ENCODE data around the gene RRP8. TPM values are rescaled to one million over a fixed set of nuclear protein-coding genes. Genes with fewer than 3 reads are reported as not detected.

Gene RRP8
- total and polyA plus RNA-seq, 10 donors: 17.0 to 28.4 (median 23.6) TPM

DNA sequence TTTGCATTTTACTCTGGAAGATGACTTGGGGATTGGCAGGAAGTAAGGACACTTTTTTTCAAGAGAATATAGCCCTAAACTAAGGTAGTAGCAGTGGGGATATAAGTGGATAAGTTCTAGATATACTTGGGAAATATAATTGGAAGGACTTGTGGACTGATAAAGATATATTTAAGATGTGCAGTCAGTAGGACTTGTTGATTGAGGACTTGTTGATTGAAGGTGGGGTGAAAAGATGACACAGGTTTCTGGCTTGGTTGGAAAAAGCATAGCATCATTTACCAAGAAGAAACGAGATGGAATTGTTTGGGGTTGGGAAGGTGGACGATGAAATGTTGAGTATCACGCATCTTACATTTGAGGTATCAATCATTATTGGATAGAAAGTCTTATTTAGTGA is 10.1 kb upstream of the RRP8 start:
- H3K27ac ChIP-seq: peak overlapping the region; percentile 92 to 100 (median 98)
- H3K36me3 ChIP-seq: peaks cover 9 to 69% (median 55%) of the 10 kb centered on the region in 6 donors
- H3K4me1 ChIP-seq: peaks cover 35 to 94% (median 66%) of the 10 kb centered on the region in 6 donors
- no peak for TF ChIP-seq POLR2A (IDR thresholded peaks at IDR 0.05)
- no peak for TF ChIP-seq POLR2AphosphoS5 (IDR thresholded peaks at IDR 0.05)
- TF ChIP-seq, protein P1, sequence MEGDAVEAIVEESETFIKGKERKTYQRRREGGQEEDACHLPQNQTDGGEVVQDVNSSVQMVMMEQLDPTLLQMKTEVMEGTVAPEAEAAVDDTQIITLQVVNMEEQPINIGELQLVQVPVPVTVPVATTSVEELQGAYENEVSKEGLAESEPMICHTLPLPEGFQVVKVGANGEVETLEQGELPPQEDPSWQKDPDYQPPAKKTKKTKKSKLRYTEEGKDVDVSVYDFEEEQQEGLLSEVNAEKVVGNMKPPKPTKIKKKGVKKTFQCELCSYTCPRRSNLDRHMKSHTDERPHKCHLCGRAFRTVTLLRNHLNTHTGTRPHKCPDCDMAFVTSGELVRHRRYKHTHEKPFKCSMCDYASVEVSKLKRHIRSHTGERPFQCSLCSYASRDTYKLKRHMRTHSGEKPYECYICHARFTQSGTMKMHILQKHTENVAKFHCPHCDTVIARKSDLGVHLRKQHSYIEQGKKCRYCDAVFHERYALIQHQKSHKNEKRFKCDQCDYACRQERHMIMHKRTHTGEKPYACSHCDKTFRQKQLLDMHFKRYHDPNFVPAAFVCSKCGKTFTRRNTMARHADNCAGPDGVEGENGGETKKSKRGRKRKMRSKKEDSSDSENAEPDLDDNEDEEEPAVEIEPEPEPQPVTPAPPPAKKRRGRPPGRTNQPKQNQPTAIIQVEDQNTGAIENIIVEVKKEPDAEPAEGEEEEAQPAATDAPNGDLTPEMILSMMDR (IDR thresholded peaks at IDR 0.05 in 8 of 11, conservative IDR thresholded peaks at IDR 0.05 in 3 of 11): no peak
- DNase-seq: no peak
- H3K9me3 ChIP-seq: no peaks in the 10 kb centered on the region
- intact Hi-C loops (cut with DNase I; ENCODE audit: low total_unique reads): no loop called here
- WGBS, 5 donors: 92 to 97% (median 95%) methylated on average over 3 of the region's 3 CpGs
- peak overlapping the region in 1 of 8 donors; percentile 92 for H3K4me3 ChIP-seq
- no peaks in the 10 kb centered on the region for H3K27me3 ChIP-seq (replicated peaks in 1 of 7)

DNA sequence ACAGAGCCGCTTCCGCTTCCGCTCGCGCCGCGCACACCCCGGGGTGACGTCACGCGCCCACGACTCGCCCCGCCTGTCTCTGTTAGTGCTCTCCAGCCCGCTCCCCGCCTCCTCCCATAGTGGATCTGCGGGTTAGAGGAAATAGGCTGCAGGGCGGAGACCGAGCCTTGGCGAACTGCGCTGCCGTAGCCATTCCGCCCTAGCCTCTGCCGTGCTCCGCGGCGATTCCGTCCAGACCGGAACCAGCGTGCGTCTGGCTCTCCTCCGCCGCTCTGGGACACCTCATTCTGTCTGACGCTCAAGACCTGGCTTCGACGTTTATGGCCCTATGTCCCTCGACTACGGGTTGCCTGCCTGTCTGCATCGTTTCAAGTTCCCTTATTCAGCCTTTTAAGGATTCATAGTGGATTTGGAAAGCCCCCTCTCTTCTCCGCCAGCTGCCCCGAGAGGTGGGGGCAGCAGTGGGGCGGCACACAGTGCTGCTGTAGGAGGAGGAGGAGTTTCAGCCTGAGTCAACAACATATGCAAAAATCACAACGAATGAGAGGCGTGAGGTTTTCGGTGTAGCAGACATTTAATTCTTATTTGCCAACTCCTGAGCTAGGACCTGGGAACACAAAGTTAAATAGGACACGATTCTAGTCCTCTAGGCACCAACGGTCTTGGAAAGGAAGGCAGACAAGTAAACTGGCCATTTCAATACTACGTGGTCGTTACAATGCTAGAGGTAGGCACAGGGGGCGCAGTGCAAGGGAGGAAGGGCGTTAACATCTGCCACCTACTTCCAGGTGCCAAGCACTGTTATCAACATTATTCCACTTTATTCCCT is 9.0 kb upstream of the RRP8 start, which contains the start of gene TAF10:
Gene TAF10, minus strand, starts transcription at position 4 of the 829 bp plus-strand sequence. CDS start 27 bp downstream, outside the sequence.
- Histone ChIP-seq H3K27me3 (replicated peaks in 1 of 7) (no peaks in the 10 kb centered on the region), H3K4me1 (peaks cover 35 to 94% (median 65%) of the 10 kb centered on the region in 6 donors), H3K4me3 (peak within 1 kb of the TSS; percentile 52 to 92 (median 68)), H3K9me3 (no peaks in the 10 kb centered on the region), H3K27ac (peak within 1 kb of the TSS; percentile 92 to 100 (median 98)), H3K36me3 (peaks cover 9 to 79% (median 64%) of the 10 kb centered on the region in 6 donors)
- DNase-seq: peak; percentile 100
- intact Hi-C loops (cut with DNase I; ENCODE audit: low total_unique reads): no loop called here
- TF ChIP-seq, protein P1 (IDR thresholded peaks at IDR 0.05 in 8 of 11, conservative IDR thresholded peaks at IDR 0.05 in 3 of 11): peak in 8 of 11 experiments; percentile 36 to 61 (median 55)
- TF ChIP-seq POLR2AphosphoS5 (IDR thresholded peaks at IDR 0.05): peak; percentile 99 to 100 (median 99)
- peak in 2 of 3 donors; percentile 87 to 95 for TF ChIP-seq POLR2A (IDR thresholded peaks at IDR 0.05)
- WGBS, 5 donors: 0 to 1% (median 1%) methylated on average over 37 to 51 of the region's 51 CpGs

DNA sequence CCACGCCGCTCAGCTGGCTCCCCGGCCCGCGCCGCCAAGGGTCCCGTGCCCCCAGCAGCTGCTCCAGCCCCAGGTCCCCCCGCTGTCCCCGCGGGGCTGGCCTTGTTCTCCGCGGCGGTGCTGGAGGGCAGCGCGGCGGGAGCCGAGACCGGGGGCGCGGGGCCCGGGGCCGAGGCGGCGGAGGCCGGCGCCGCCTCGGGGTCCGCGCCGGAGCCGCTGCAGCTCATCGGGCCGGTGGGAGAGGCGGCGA is 8.5 kb upstream of the RRP8 start:
- Histone ChIP-seq H3K27ac (peak overlapping the region; percentile 92 to 100 (median 98)), H3K4me1 (peaks cover 38 to 94% (median 65%) of the 10 kb centered on the region in 6 donors), H3K27me3 (replicated peaks in 1 of 7) (no peaks in the 10 kb centered on the region), H3K9me3 (no peaks in the 10 kb centered on the region), H3K4me3 (peak overlapping the region; percentile 52 to 92 (median 68)), H3K36me3 (peaks cover 9 to 79% (median 63%) of the 10 kb centered on the region in 6 donors)
- WGBS, 5 donors: 0 to 1% (median 1%) methylated on average over 27 to 36 of the region's 36 CpGs
- intact Hi-C loops (cut with DNase I; ENCODE audit: low total_unique reads): no loop called here
- no peak for DNase-seq
- TF ChIP-seq, protein P1 (IDR thresholded peaks at IDR 0.05 in 8 of 11, conservative IDR thresholded peaks at IDR 0.05 in 3 of 11): no peak
- no peak for TF ChIP-seq POLR2A (IDR thresholded peaks at IDR 0.05)
- TF ChIP-seq POLR2AphosphoS5 (IDR thresholded peaks at IDR 0.05): no peak
